ENCODE data around the gene HSD17B3. TPM values are rescaled to one million over a fixed set of nuclear protein-coding genes. Genes with fewer than 3 reads are reported as not detected.

Gene HSD17B3
- total and polyA plus RNA-seq, 2 donors (not counting 1 experiment from before 2014, with no cell fraction given) = not detected

- intact Hi-C loops (cut with micrococcal nuclease) = no loop called here
- TF ChIP-seq EZH2 (IDR thresholded peaks at IDR 0.05; ENCODE audit: borderline replicate concordance, insufficient read depth, low read depth, low read length, poor library complexity, severe bottlenecking) (no peak), CTCF (IDR thresholded peaks at IDR 0.05) (no peak)
- H2AFZ ChIP-seq (ENCODE audit: insufficient read depth, low read depth, low read length, poor library complexity, severe bottlenecking) = no peak overlapping the region
- 81% methylated on average over 15 of the region's 18 CpGs for WGBS (ENCODE audit: insufficient coverage)
- H3K27me3 Mint-ChIP-seq = peaks cover 40% of the 10 kb centered on the region
- H3K9me3 Mint-ChIP-seq (ENCODE audit: insufficient read depth) = no peaks in the 10 kb centered on the region
- no peak overlapping the region for H3K27ac Mint-ChIP-seq
- DNase-seq = no peak
- peaks cover 0 to 13% (median 5%) of the 10 kb centered on the region in 4 experiments for H3K27me3 ChIP-seq (replicated peaks in 1 of 4; ENCODE audit: control extremely low read depth in 1 of 4, control insufficient read depth in 3 of 4, insufficient read depth in 4 of 4, low read length in 3 of 4)
- H3K4me1 ChIP-seq (ENCODE audit: control insufficient read depth in 2 of 2, insufficient read depth in 2 of 2, low read length in 2 of 2) = no peaks in the 10 kb centered on the region
- ChIA-PET CTCF (no interaction called here), POLR2A (no interaction called here)
- no peaks in the 10 kb centered on the region for H4K20me1 ChIP-seq (ENCODE audit: control insufficient read depth, insufficient read depth, low read length, poor library complexity, severe bottlenecking)
- no peak for ATAC-seq (ENCODE audit: low read depth)
- H3K79me2 ChIP-seq (ENCODE audit: control insufficient read depth, insufficient read depth, low read length) = no peaks in the 10 kb centered on the region
- H3K9me3 ChIP-seq (ENCODE audit: control extremely low read depth in 1 of 3, control insufficient read depth in 2 of 3, insufficient read depth in 1 of 3, low read length in 2 of 3) = peaks cover 0 to 4% (median 0%) of the 10 kb centered on the region in 3 donors
- H3K4me3 Mint-ChIP-seq = no peak overlapping the region
- no peaks in the 10 kb centered on the region for H3K4me1 Mint-ChIP-seq
- no peak overlapping the region for H3K4me2 ChIP-seq (replicated peaks; ENCODE audit: low read depth, low read length, poor library complexity, severe bottlenecking)
- H3K9ac ChIP-seq (ENCODE audit: low read length) = no peak overlapping the region
- no peak overlapping the region for H3K4me3 ChIP-seq (ENCODE audit: control extremely low read depth in 1 of 5, extremely low read depth in 1 of 5, insufficient read depth in 1 of 5, low read depth in 2 of 5, low read length in 4 of 5)
- no peaks in the 10 kb centered on the region for H3K36me3 ChIP-seq (replicated peaks in 1 of 2; ENCODE audit: control extremely low read depth in 1 of 2, control insufficient read depth in 1 of 2, extremely low read depth in 1 of 2, insufficient read depth in 2 of 2, low read length in 1 of 2)
- H3K27ac ChIP-seq (ENCODE audit: low read length in 2 of 2) = no peak overlapping the region
These were observed 46.3 kb downstream of the HSD17B3 start for GRCh38 chr9:96255698-96256097.

- Mint-ChIP-seq H3K4me1 (no peaks in the 10 kb centered on the region), H3K27ac (no peak overlapping the region), H3K4me3 (no peak overlapping the region), H3K27me3 (peaks cover 33% of the 10 kb centered on the region), H3K9me3 (ENCODE audit: insufficient read depth) (no peaks in the 10 kb centered on the region)
- Histone ChIP-seq H2AFZ (ENCODE audit: insufficient read depth, low read depth, low read length, poor library complexity, severe bottlenecking) (no peak overlapping the region), H3K27me3 (replicated peaks in 1 of 4; ENCODE audit: control extremely low read depth in 1 of 4, control insufficient read depth in 3 of 4, insufficient read depth in 4 of 4, low read length in 3 of 4) (peaks cover 0 to 11% (median 4%) of the 10 kb centered on the region in 4 experiments), H3K79me2 (ENCODE audit: control insufficient read depth, insufficient read depth, low read length) (no peaks in the 10 kb centered on the region), H3K4me2 (replicated peaks; ENCODE audit: low read depth, low read length, poor library complexity, severe bottlenecking) (no peak overlapping the region), H3K9me3 (ENCODE audit: control extremely low read depth in 1 of 3, control insufficient read depth in 2 of 3, insufficient read depth in 1 of 3, low read length in 2 of 3) (peaks cover 0 to 4% (median 0%) of the 10 kb centered on the region in 3 donors), H3K9ac (ENCODE audit: low read length) (no peak overlapping the region), H4K20me1 (ENCODE audit: control insufficient read depth, insufficient read depth, low read length, poor library complexity, severe bottlenecking) (no peaks in the 10 kb centered on the region), H3K27ac (ENCODE audit: low read length in 2 of 2) (no peak overlapping the region), H3K4me3 (ENCODE audit: control extremely low read depth in 1 of 5, extremely low read depth in 1 of 5, insufficient read depth in 1 of 5, low read depth in 2 of 5, low read length in 4 of 5) (no peak overlapping the region), H3K4me1 (ENCODE audit: control insufficient read depth in 2 of 2, insufficient read depth in 2 of 2, low read length in 2 of 2) (no peaks in the 10 kb centered on the region), H3K36me3 (replicated peaks in 1 of 2; ENCODE audit: control extremely low read depth in 1 of 2, control insufficient read depth in 1 of 2, extremely low read depth in 1 of 2, insufficient read depth in 2 of 2, low read length in 1 of 2) (no peaks in the 10 kb centered on the region)
- 49% methylated on average over 10 of the region's 11 CpGs for WGBS (ENCODE audit: insufficient coverage)
- ChIA-PET CTCF (no interaction called here), POLR2A (no interaction called here)
- TF ChIP-seq CTCF (IDR thresholded peaks at IDR 0.05) = no peak
- no peak for TF ChIP-seq EZH2 (IDR thresholded peaks at IDR 0.05; ENCODE audit: borderline replicate concordance, insufficient read depth, low read depth, low read length, poor library complexity, severe bottlenecking)
- intact Hi-C loops (cut with micrococcal nuclease) = no loop called here
- ATAC-seq (ENCODE audit: low read depth) (no peak), DNase-seq (no peak)
These were observed 48.8 kb downstream of the HSD17B3 start for GRCh38 chr9:96253059-96253696.

All from B cell (primary cell).